Left renal pelvis (tissue), 4 donors: Measurements from ENCODE around the gene SOD3. TPM values are rescaled to one million over a fixed set of nuclear protein-coding genes. Genes with fewer than 3 reads are reported as not detected.

Experiments used
- DNase-seq, 4 donors: peaks; one replicate each; pipeline ENCODE4 v3.0.0-alpha.2; 2013; ENCODE audit warnings: low read depth in 4 of 4, low spot score in 3 of 4
- polyA plus RNA-seq, 4 donors: library from polyadenylated mRNA; unstranded; fragments of 120-200 nt; gene quantifications; one replicate each; pipeline ENCODE4 v1.2.1, GENCODE V29; 2013; ENCODE audit not compliant: insufficient read length in 4 of 4

The SOD3 gene, protein sequence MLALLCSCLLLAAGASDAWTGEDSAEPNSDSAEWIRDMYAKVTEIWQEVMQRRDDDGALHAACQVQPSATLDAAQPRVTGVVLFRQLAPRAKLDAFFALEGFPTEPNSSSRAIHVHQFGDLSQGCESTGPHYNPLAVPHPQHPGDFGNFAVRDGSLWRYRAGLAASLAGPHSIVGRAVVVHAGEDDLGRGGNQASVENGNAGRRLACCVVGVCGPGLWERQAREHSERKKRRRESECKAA
- polyA plus RNA-seq, result 10 to 100 TPM in 3 of 4 donors, 1 to 10 TPM in 1; 8.2 to 33.7 (median 12.9) TPM

DNA sequence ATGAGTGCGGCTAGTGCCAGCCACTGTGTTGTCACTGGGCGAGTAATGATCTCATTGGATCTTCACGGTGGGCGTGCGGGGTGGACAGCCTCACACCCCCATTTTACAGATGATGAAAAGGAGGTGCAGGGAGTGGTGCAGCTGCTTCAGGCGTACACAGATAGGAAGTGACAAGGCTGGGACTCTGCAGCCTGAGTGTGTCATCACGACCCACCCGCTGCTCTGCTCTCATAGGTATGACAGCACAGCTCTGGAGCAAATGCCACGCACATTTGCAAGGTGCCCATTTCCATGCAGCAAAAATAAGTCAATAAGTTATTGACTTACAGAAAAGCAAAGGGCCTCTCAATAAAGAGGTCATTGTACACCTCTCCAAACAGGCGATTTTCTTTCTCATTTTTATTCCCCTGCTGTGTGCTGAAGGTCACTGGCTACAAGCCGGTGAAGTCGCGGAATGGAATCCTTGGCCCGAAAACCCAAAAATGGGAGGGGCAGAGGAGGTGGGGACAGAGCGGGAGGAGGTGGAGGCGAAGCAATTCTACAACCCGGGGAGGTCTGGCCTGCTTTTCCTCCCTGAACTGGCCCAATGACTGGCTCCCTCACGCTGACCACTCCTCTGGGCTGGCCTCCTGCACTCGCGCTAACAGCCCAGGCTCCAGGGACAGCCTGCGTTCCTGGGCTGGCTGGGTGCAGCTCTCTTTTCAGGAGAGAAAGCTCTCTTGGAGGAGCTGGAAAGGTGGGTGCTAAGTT is at the start of gene SOD3:
TSS of gene SOD3 (plus strand) at position 658 of the 750 bp plus-strand sequence. CDS start 3,949 bp downstream, outside the sequence.
- DNase-seq, result peak in 3 of 4 donors; percentile 31 to 36 (median 34)

DNA sequence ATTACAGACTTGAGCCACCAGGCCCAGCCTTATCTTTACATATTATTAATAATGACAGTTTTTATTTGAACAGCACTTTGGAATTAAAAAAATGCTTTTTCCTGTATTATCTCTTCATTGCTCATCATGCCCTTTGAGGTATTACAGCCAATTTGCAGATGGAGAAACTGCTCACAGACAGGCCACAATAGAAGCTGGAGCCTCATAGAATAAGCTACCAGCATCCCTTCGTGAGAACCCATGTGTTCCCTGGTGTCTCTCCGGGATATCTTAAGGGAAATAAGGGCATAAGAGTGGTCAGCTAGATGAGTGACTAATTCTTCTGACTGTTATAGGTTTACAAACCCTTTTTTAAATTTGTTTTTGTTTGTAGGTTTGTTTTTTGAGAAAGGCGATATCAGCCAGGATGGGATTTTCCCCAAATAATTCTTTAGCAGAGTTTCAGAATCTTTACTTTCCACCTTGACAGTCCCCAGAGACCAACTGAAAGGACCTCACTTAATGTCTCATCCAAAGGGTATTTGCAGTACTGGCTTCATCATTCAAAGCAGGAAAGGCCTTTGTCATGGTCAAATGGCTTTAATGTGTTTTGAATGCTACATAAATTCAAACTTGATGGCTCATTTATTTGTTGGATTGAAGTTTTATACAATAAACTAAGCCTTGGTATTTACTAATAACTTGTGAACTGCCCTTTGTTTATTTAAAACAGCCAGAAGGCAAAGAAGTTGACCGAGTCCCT is 48.0 kb upstream of the SOD3 start:
- DNase-seq, result no peak

DNA sequence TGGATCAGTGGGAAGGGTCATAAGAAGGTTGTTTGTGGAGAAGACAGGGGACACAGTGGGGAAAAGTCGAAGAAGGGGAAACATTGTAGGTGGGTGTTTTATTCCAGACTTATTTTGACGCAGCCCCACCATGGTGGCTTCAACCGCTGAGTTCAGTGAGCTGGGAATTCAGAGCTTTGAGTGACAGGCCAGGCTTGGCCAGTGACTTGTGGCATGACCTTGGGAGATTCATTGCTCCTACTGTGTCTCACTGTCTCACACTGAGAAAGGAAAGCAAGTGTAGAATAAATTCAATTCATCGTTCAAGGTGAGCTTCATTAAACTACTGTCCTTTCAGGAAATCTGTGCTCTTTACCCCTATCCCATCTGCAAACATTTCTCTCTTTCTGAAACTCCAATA is 47.4 kb upstream of the SOD3 start:
- no peak for DNase-seq

DNA sequence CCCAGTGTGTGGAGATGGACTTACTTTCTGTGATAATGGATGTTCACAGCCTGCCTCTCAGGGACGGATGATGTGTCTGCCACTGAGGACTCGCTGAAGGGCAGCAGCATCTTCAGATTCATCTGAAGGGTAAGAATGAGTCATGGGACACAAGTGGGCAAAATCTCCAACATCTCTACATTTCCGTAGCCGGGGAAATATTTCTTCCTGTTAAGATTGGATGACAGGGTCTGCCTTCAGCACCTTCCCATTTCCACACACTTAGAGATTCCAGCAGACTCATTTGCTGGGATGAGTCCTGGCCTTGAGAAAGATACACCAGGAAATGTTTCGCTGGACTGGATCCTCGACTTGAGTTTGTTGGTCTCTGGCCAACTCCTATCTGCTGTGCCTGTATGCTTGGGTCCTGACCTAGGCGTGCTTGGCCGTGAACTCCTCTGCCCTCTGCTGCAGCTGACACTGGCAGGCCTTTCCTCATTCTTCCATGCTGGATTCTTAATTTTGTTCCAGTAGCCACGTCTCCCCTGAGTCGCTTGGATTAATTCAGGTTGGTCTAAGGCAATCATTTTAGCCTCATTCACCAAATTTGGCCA is 46.5 kb upstream of the SOD3 start:
- no peak for DNase-seq

DNA sequence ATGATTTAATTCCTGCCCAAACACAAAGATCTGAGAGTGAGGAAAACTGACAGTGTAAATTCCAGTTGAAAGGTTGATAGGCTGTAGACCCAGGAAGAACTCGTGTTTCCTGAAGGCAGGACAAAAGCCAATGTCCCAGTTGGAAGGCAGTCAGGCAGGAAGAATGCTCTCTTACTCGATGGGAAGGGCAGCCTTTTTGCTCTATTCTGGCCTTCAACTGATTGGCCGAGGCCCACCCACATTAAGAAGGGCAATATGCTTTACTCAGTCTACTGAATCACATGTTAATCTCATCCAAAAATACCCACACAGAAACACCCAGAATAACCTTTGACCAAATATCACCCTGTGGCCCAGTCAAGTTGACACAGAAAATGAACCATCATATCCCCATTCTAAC is 45.3 kb upstream of the SOD3 start:
- DNase-seq, result no peak

DNA sequence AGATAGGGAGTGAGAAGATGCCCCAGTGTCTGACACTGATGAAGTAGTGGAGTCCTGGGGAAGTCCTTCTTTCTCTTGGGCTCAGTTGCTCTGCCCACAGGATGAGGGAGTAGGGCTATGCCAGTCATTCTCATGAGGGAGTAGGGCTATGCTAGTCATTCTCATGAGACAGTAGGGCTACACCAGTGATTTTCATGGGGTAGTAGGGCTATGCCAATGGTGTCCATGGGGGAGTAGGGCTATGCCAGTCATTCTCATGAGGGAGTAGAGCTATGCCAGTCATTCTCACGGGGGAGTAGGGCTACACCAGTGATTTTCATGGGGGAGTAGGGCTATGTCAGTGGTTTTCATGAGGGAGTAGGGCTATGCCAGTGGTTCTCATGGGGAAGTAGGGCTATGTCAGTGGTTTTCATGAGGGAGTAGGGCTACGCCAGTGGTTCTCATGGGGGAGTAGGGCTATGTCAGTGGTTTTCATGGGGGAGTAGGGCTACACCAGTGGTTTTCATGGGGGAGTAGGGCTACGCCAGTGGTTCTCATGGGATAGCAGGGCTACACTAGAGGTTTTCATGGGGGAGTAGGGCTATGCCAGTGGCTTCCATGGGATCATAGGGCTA is 43.3 kb upstream of the SOD3 start:
- no peak for DNase-seq

DNA sequence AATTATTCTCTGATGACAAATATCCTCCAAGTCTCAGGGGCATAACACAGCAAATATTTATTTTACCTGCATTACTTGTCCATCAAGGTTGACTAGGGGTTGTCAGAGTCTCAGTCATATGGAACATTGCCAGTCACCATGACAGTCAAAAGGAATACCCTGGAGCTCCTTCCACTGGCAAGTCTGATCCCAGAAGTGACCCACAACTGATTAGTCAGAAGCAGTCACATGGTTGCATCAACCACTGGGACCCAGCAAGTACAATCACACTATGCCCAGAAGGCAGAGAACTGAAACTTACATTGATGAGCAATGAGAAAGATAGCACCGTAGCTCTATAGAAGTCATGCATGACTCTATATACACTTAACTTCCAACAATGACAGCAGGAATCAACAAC is 41.9 kb upstream of the SOD3 start:
- DNase-seq, result no peak

DNA sequence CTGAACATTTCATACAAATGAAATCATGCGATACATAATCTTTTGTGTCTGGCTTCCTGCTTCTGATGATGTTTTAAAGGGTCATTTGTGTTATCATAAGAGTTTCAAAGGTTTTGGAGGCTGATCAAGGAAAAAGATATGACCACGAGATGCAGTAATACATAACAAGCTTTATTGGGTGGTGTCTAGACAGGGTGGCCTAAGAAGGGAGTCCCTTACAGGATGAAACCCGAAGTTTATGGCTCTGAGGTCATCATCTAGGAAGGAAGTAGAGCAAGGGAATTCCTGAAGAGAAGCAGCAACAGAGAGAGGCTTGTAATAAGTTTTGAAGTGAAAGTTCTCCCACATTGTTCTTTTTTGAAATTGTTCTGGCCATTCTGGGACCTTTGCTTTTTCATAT is 40.8 kb upstream of the SOD3 start:
- no peak for DNase-seq

DNA sequence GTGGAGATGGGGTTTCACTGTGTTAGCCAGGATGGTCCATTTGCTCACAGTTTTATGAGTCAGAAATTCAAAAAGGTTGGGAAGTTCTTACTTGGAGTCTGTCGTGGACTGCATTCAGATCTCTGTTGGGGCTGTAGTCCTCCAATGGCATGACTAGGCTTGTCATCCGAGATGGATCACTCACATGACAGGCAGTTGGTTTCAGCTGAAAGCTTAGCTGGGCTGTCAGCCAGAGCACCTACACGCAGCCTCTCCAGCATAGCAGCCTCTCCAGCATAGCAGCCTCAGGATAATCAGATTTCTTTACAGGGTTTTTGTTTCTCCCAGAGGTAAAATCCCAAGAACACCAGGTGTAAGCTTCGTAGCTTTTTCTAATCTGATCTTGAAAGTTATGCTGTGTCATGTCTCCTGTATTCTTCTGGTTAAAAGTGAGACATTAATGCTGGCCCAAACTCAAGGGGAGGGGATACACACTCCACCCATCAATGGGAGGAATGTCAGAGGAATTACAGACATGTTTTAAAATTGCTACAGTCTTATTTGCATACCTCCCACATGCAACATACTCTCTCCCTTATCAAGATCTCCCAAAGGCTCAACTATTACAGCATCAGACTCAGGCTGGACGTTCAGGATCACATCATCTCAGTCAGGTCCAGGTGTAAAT is 31.6 kb upstream of the SOD3 start:
- no peak for DNase-seq

DNA sequence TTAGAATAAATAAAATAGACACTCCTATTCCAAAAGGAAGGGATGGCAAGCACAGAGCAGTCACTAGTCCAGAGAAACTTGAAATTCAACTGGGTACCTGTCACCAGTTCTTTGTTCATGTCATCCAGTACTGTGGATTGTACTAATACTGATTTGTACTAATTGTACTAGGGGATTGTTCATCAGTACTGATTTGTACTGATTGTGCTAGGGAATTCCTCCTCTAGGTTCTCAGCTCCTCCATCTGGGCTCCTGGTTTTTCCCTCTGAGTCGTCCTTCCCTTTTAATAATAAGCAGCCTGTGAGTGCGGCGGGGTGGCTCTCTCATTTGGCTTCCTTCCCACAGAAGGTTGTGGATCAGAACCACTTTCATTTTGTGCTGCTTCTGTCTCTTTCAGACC is 31.0 kb upstream of the SOD3 start:
- DNase-seq, result no peak

DNA sequence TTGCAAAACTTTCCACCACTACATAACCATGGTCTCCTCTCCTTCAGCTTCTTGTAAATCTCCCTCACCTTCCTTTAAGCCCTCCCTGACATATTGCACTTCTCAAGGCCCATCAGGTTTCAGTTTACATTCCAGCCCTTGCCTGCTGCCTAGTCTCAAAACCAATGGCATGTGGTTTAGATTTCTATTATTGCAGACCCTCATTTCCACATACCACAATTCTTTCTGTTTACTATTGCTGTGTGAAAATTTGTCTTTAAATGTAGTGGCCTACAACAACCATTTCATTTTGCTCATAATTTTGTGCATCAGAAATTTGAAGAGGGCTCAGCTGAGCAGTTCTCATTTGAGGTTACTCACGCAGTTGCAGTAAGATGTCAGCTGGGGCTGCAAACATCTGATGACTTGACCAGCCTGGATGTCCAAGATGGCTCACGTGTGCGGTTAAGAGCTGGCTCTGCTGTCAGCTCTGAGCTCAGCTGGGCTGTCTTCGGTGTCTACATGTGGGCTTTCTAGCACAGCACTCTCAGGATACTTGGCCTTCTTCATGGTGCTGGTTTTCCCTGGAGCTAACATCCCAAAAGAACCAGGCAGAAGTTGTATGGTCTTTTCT is 29.9 kb upstream of the SOD3 start:
- DNase-seq, result no peak

DNA sequence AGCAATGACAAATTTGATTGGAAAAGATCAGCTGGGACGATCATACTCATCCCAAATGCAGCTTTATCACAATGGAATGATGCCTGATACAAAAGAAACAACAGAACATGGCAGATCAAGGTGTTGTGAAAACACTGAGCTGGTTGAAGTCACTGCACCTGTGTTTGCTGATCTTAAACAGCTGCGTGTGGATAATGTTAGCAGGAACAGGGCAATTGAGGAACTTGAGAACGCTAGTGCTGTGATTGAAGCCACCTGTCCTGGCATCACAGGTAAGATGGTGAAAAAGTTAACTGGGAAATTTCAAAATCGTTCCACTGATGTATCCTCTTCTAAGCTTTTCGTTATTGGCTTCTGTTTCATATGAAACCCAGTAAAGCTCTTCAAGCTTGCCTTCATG is 27.4 kb upstream of the SOD3 start:
- no peak for DNase-seq

DNA sequence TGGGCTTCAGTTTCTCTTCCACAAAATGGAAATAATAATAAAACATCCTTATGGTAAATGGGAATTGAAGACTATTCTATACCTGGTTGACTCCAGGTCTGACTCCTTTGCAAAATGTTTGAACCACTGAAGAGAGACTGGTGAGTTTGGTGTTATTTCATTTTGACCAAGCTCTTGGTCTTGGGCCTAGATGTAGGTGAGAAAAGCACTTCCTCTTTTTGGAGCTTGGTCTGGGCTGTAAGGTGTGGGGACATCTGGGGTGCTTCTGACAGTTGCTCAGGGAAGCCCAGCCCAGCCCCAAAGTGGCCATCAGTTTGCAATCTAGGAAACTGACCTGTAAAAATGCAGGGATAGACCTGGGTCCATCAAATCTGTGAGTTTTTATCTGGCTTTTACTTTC is 26.8 kb upstream of the SOD3 start:
- DNase-seq, result no peak

DNA sequence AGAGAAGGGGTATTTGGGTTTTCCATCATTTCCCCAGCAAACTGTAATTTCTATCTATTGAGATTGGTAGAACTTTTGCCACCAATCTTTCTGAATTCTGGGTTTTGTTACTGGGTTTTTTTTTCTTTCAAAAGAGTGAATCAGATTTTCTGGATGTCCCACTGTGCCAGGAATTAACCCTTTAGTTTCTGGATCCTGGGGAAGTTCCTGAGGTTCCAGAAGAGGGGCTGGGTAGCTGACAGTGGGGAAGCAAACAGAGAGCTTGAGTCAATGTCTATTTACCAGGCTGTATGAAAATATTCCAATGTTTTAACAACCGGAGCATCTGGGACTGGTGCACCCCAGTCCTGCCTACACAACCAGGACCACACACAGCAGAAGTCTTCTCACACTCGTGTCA is 25.8 kb upstream of the SOD3 start:
- no peak for DNase-seq

DNA sequence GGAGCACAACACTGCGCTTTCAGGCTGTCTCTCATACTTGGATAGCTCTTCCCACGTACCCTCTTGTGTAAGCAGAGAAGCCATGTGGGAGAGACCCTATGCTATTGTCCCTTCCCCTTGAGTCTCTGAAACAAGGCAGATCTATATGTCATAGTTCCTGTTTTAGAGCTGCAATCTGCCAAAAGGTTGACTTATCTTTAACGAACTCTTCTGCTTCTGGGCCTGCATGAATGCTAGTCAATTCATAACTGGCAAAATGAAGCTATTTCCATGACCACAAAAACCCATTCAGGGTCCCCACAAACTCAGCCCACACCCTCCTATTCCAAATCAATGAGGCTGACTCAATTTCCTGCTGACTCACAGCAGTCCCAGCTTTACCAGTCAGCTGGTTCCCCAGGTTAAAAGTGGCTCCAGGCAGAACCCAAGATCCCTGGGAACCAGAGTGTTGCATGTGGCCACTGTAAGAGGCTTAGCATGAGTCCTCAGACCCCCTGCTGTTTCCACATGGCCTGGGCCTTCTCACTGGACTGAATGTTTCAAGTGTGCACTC is 25.3 kb upstream of the SOD3 start:
- DNase-seq, result no peak

DNA sequence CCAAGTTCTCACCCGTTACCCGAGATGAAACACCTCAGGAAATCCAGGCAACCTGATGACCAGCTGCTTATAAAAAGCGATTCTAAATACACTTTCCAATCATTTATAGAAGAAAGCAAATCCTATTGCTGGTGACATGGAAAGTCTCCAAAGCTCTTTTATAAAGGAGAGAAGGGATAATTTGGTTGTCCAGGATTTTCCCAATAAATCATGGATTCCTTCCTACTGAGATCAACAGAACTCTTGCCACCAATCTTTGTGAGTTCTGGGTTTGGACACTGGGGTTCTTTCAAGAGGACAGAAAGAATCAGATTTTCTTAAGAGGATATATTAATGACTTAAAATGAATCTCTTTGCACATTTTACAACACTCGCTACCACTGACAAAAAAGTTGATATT is 24.7 kb upstream of the SOD3 start:
- no peak for DNase-seq

DNA sequence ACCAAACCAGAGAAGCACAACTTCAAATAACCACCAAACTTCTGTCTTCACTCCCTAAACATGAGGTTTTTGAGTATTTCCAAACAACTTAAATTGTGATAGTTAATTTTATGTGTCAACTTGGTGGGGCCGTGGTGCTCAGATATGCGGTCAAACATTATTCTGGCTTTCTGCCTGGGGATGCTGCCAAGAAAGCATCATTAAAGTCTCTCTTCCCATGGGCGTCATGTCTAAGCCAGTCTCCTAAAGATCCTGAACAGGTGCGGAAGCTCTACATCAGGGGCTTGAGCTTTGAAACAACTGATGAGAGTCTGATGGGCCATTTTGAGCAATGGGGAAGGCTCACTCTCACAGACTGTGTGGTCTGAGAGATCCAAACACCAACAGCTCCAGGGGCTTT is 24.1 kb upstream of the SOD3 start:
- no peak for DNase-seq

DNA sequence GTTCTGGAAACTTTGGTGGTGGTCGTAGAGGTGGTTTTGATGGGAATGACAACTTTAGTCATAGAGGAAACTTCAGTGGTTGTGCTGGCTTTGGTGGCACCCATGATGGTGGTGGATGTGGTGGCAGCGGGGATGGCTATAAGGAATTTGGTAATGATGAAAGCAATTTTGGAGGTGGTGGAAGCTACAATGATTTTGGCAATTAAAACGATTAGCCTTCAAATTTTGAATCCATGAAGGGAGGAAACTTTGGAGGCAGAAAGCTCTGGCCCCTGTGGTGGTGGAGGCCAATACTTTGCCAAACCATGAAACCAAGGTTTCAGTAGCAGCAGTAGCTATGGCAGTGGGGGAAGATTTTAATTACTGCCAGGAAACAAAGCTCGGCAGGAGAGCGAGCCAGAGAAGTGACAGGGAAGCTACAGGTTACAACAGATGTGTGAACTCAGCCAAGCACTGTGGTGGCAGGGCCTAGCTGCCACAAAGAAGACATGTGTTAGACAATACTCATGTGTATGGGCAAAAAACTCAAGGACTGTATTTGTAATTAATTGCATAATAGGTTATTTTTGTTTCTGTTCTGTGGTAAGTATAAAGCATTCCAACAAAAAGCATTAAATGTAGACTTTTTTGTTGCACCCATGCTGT is 23.2 kb upstream of the SOD3 start:
- no peak for DNase-seq

DNA sequence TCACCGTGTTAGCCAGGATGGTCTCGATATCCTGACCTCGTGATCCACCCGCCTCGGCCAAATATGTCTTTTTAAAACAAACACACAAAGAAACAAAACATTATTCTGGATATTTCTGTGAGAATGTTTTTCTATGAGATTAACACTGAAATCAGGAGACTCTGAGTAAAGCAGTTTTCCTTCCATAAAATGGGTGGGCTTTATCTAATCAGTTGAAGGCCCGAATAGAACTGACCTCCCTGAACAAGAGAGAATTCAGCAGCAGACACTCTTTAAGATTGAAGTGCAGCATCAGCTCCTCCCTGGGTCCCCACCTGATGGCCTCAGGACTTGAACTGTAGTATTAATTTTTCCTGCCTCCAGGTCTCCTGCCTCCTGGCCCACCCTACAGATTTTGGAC is 22.4 kb upstream of the SOD3 start:
- DNase-seq, result no peak
